Uterus (tissue), 4 donors: Measurements from ENCODE around the gene ADCY10. TPM values are rescaled to one million over a fixed set of nuclear protein-coding genes. Genes with fewer than 3 reads are reported as not detected.

Source experiments
- DNase-seq, 2 donors: peaks; one replicate each; pipeline ENCODE4 v3.0.0-alpha.2; 2019 to 2020
- H3K27ac ChIP-seq, 2 donors: fragments of 200-600 bp; sonication (generic); 1 replicate in 1 of 2; 2 replicates in 1 of 2; pipeline ENCODE4 v1.5.1; 2016 to 2018
- H3K27me3 ChIP-seq, 2 donors: fragments of 200-600 bp; sonication (generic); one replicate each; pipeline ENCODE4 v1.5.1; 2018 to 2019; ENCODE audit warnings: control low read depth in 1 of 2
- H3K36me3 ChIP-seq, 2 donors: fragments of 200-600 bp; sonication (generic); one replicate each; pipeline ENCODE4 v1.5.1; 2019; ENCODE audit warnings: control low read depth in 1 of 2
- H3K4me1 ChIP-seq, 2 donors: fragments of 200-600 bp; sonication (generic); one replicate each; pipeline ENCODE4 v1.5.1; 2018 to 2019; ENCODE audit warnings: control low read depth in 1 of 2
- H3K4me3 ChIP-seq, 2 donors: fragments of 200-600 bp; sonication (generic); 1 replicate in 1 of 2; 2 replicates in 1 of 2; pipeline ENCODE4 v1.5.1; 2018 to 2019; ENCODE audit warnings: mild to moderate bottlenecking in 1 of 2
- H3K9me3 ChIP-seq, 2 donors: fragments of 200-600 bp; sonication (generic); one replicate each; pipeline ENCODE4 v1.5.1; 2019; ENCODE audit warnings: control low read depth in 1 of 2
- CTCF ChIP-seq, 4 experiments: fragments of 200-600 bp in 2 of 4; fragments of 450-650 bp in 2 of 4; sonication (generic) in 2 of 4; IDR thresholded peaks; one replicate each; pipeline ENCODE4 v1.5.1; 2016 to 2019; ENCODE audit warnings: antibody characterized with exemption in 4 of 4, mild to moderate bottlenecking in 2 of 4, moderate library complexity in 1 of 4
- POLR2A ChIP-seq, 2 donors: fragments of 450-650 bp; IDR thresholded peaks; one replicate each; pipeline ENCODE4 v1.6.1; 2016; ENCODE audit warnings: antibody characterized with exemption in 2 of 2, mild to moderate bottlenecking in 1 of 2, moderate library complexity in 1 of 2
- intact Hi-C: fragments of 100-400 bp; cut with DNase I; formaldehyde crosslinking; loops from one replicate; pipeline ENCODE4 v1.15.1; 2023; ENCODE audit warnings: low total_unique reads
- total RNA-seq, 4 donors: library from RNA; depleted of rRNA in 3 of 4; stranded (reverse); fragments of >200 nt in 3 of 4; gene quantifications; one replicate each; pipeline versions ENCODE4 v1.1.0 to v1.2.4, GENCODE V29; 2014 to 2023
- donor health status: DM: yes; HTN: yes; CAD: no.

ADCY10 gene
- total RNA-seq, 4 donors from 2014 or later: 0.26 to 1.2 (median 0.52) TPM

GRCh38 chr1:167766538-167766937 lies 147.4 kb downstream of the ADCY10 start:
- no peaks in the 10 kb centered on the region for H3K36me3 ChIP-seq
- H3K27me3 ChIP-seq: no peaks in the 10 kb centered on the region
- H3K4me1 ChIP-seq: peaks cover 7 to 8% of the 10 kb centered on the region in 2 donors
- DNase-seq: no peak
- H3K27ac ChIP-seq: no peak overlapping the region
- H3K4me3 ChIP-seq: no peak overlapping the region
- intact Hi-C loops: no loop called here
- no peaks in the 10 kb centered on the region for H3K9me3 ChIP-seq
- no peak for TF ChIP-seq POLR2A (IDR thresholded peaks at IDR 0.05)
- no peak for TF ChIP-seq CTCF (IDR thresholded peaks at IDR 0.05)

GRCh38 chr1:167765496-167765895 lies 148.4 kb downstream of the ADCY10 start:
- H3K9me3 ChIP-seq: no peaks in the 10 kb centered on the region
- peaks cover 7 to 8% of the 10 kb centered on the region in 2 donors for H3K4me1 ChIP-seq
- no peak overlapping the region for H3K27ac ChIP-seq
- no peak for DNase-seq
- H3K27me3 ChIP-seq: no peaks in the 10 kb centered on the region
- H3K4me3 ChIP-seq: no peak overlapping the region
- intact Hi-C loops: no loop called here
- H3K36me3 ChIP-seq: no peaks in the 10 kb centered on the region
- no peak for TF ChIP-seq CTCF (IDR thresholded peaks at IDR 0.05)
- TF ChIP-seq POLR2A (IDR thresholded peaks at IDR 0.05): no peak

- Histone ChIP-seq H3K4me3 (no peak overlapping the region), H3K36me3 (no peaks in the 10 kb centered on the region), H3K27ac (no peak overlapping the region), H3K9me3 (no peaks in the 10 kb centered on the region), H3K27me3 (no peaks in the 10 kb centered on the region), H3K4me1 (peaks cover 7 to 8% of the 10 kb centered on the region in 2 donors)
- no peak for TF ChIP-seq POLR2A (IDR thresholded peaks at IDR 0.05)
- TF ChIP-seq CTCF (IDR thresholded peaks at IDR 0.05): no peak
- DNase-seq: no peak
- intact Hi-C loops: no loop called here
These were observed 149.2 kb downstream of the ADCY10 start for GRCh38 chr1:167764458-167765330.

- intact Hi-C loops: no loop called here
- no peak overlapping the region for H3K27ac ChIP-seq
These were observed 150.3 kb downstream of the ADCY10 start for GRCh38 chr1:167763525-167764220.

More at GRCh38 chr1:167763525-167764220, 150.3 kb downstream of the ADCY10 start:
- H3K36me3 ChIP-seq: no peaks in the 10 kb centered on the region
- no peak overlapping the region for H3K4me3 ChIP-seq
- peaks cover 7 to 8% of the 10 kb centered on the region in 2 donors for H3K4me1 ChIP-seq
- no peak for DNase-seq
- H3K27me3 ChIP-seq: no peaks in the 10 kb centered on the region
- TF ChIP-seq CTCF (IDR thresholded peaks at IDR 0.05): no peak
- TF ChIP-seq POLR2A (IDR thresholded peaks at IDR 0.05): no peak
- no peaks in the 10 kb centered on the region for H3K9me3 ChIP-seq
